ENCODE data around the gene HCFC1.

Gene HCFC1

GRCh38 chrX:154012336-154012991 lies 40.8 kb upstream of the HCFC1 start:
- no peak for TF ChIP-seq CTCF (IDR thresholded peaks at IDR 0.05)
- no peaks in the 10 kb centered on the region for H3K9me3 ChIP-seq (ENCODE audit: control insufficient read depth, low read length)
- no peaks in the 10 kb centered on the region for H3K79me2 ChIP-seq
- no peaks in the 10 kb centered on the region for H3K27me3 ChIP-seq (ENCODE audit: control insufficient read depth, insufficient read depth, low read length)
- no peak overlapping the region for H3K27ac ChIP-seq
- H3K36me3 ChIP-seq (ENCODE audit: control insufficient read depth, insufficient read depth, low read length), result no peaks in the 10 kb centered on the region
- H3K9ac ChIP-seq, result no peak overlapping the region
- H3K4me2 ChIP-seq (ENCODE audit: low read length), result no peak overlapping the region
- H3K4me1 ChIP-seq, result no peaks in the 10 kb centered on the region
- H3K4me3 ChIP-seq (ENCODE audit: low read depth, low read length), result no peak overlapping the region
- H2AFZ ChIP-seq, result no peak overlapping the region

GRCh38 chrX:154011376-154012335 lies 40.0 kb upstream of the HCFC1 start:
- no peaks in the 10 kb centered on the region for H3K4me1 ChIP-seq
- no peak overlapping the region for H2AFZ ChIP-seq
- H3K27ac ChIP-seq, result no peak overlapping the region
- no peaks in the 10 kb centered on the region for H3K9me3 ChIP-seq (ENCODE audit: control insufficient read depth, low read length)
- H3K9ac ChIP-seq, result no peak overlapping the region
- no peaks in the 10 kb centered on the region for H3K27me3 ChIP-seq (ENCODE audit: control insufficient read depth, insufficient read depth, low read length)
- no peak for TF ChIP-seq CTCF (IDR thresholded peaks at IDR 0.05)
- H3K4me2 ChIP-seq (ENCODE audit: low read length), result no peak overlapping the region
- H3K4me3 ChIP-seq (ENCODE audit: low read depth, low read length), result no peak overlapping the region
- H3K36me3 ChIP-seq (ENCODE audit: control insufficient read depth, insufficient read depth, low read length), result no peaks in the 10 kb centered on the region
- H3K79me2 ChIP-seq, result no peaks in the 10 kb centered on the region

GRCh38 chrX:154010330-154011087 lies 38.9 kb upstream of the HCFC1 start:
- H3K36me3 ChIP-seq (ENCODE audit: control insufficient read depth, insufficient read depth, low read length), result no peaks in the 10 kb centered on the region
- TF ChIP-seq CTCF (IDR thresholded peaks at IDR 0.05), result no peak
- H3K27ac ChIP-seq, result no peak overlapping the region
- H3K4me2 ChIP-seq (ENCODE audit: low read length), result no peak overlapping the region
- no peaks in the 10 kb centered on the region for H3K79me2 ChIP-seq
- H3K9me3 ChIP-seq (ENCODE audit: control insufficient read depth, low read length), result no peaks in the 10 kb centered on the region
- H3K4me3 ChIP-seq (ENCODE audit: low read depth, low read length), result no peak overlapping the region
- H2AFZ ChIP-seq, result no peak overlapping the region
- no peaks in the 10 kb centered on the region for H3K27me3 ChIP-seq (ENCODE audit: control insufficient read depth, insufficient read depth, low read length)
- no peaks in the 10 kb centered on the region for H3K4me1 ChIP-seq
- no peak overlapping the region for H3K9ac ChIP-seq

- Histone ChIP-seq H3K27ac (no peak overlapping the region), H2AFZ (no peak overlapping the region), H3K4me3 (ENCODE audit: low read depth, low read length) (no peak overlapping the region), H3K36me3 (ENCODE audit: control insufficient read depth, insufficient read depth, low read length) (no peaks in the 10 kb centered on the region), H3K79me2 (no peaks in the 10 kb centered on the region), H3K4me2 (ENCODE audit: low read length) (no peak overlapping the region), H3K9me3 (ENCODE audit: control insufficient read depth, low read length) (no peaks in the 10 kb centered on the region), H3K27me3 (ENCODE audit: control insufficient read depth, insufficient read depth, low read length) (no peaks in the 10 kb centered on the region), H3K4me1 (no peaks in the 10 kb centered on the region), H3K9ac (no peak overlapping the region)
- TF ChIP-seq CTCF (IDR thresholded peaks at IDR 0.05), result no peak
Observed at GRCh38 chrX:154008521-154008920, 36.9 kb upstream of the HCFC1 start.
